Colonic mucosa (tissue), 4 donors: ENCODE results near the gene CACNA1H. TPM values are rescaled to one million over a fixed set of nuclear protein-coding genes. Genes with fewer than 3 reads are reported as not detected.

Experiments
- DNase-seq: peaks from one replicate; pipeline ENCODE4 v3.0.0-alpha.2; 2020
- H3K27ac ChIP-seq: fragments of 200-600 bp; one replicate; pipeline ENCODE4 v1.8.0; 2021
- H3K27me3 ChIP-seq: fragments of 200-600 bp; one replicate; pipeline ENCODE4 v1.8.0; 2021
- H3K36me3 ChIP-seq: fragments of 200-600 bp; one replicate; pipeline ENCODE4 v1.8.0; 2021
- H3K4me1 ChIP-seq: fragments of 200-600 bp; one replicate; pipeline ENCODE4 v1.8.0; 2021; ENCODE audit warnings: mild to moderate bottlenecking
- H3K4me3 ChIP-seq: fragments of 200-600 bp; one replicate; pipeline ENCODE4 v1.8.0; 2021
- H3K9ac ChIP-seq, 2 donors: one replicate each; pipeline ENCODE4 v1.7.0; 2013; ENCODE audit warnings: control low read depth in 2 of 2, low read depth in 2 of 2, low read length in 2 of 2
- H3K9me3 ChIP-seq: fragments of 200-600 bp; one replicate; pipeline ENCODE4 v1.8.0; 2021
- CTCF ChIP-seq: fragments of 200-600 bp; IDR thresholded peaks from one replicate; pipeline ENCODE4 v1.8.0; 2022; ENCODE audit warnings: antibody characterized with exemption, mild to moderate bottlenecking
- intact Hi-C: fragments of 100-400 bp; cut with DNase I; formaldehyde crosslinking; loops from one replicate; pipeline ENCODE4 v1.14.1; 2022
- total RNA-seq, 2 donors: library from RNA; stranded (reverse); fragmentation: NEBNext Ultra II Directional in 1 of 2; extraction: Animal tissue kit (Norgen Biotek cat#: 25700) in 1 of 2; gene quantifications; one replicate each; pipeline ENCODE4 v1.2.1, GENCODE V29; 2021
- donor health status: healthy.
- donor health status: DM: no; HTN: no; CAD: no.
- donor health status: DM: no; HTN: no; CAD: no.

Gene CACNA1H
- 10 to 100 TPM in 1 of 2 donors, 1 to 10 TPM in 1; 2.1 to 14.6 TPM for total RNA-seq

GRCh38 chr16:1152651-1153259, at the start of gene CACNA1H:
Gene CACNA1H (plus strand): TSS chr16:1153106. CDS start chr16:1153738, 632 bp downstream.
- no peaks in the 10 kb centered on the region for H3K9me3 ChIP-seq
- intact Hi-C loops = no loop called here
- no peaks in the 10 kb centered on the region for H3K36me3 ChIP-seq
- TF ChIP-seq CTCF = no peak
- peak within 1 kb of the TSS in 1 of 2 donors; percentile 24 for H3K9ac ChIP-seq
- H3K4me3 ChIP-seq = peak within 1 kb of the TSS; percentile 19
- peaks cover 38% of the 10 kb centered on the region for H3K27me3 ChIP-seq
- H3K27ac ChIP-seq = peak within 1 kb of the TSS; percentile 67
- no peak for DNase-seq
- H3K4me1 ChIP-seq = no peaks in the 10 kb centered on the region

- intact Hi-C loops = no loop called here
- Histone ChIP-seq H3K9me3 (no peaks in the 10 kb centered on the region), H3K36me3 (no peaks in the 10 kb centered on the region), H3K27ac (no peak overlapping the region), H3K27me3 (peaks cover 31% of the 10 kb centered on the region), H3K9ac (no peak overlapping the region), H3K4me1 (peaks cover 4% of the 10 kb centered on the region), H3K4me3 (no peak overlapping the region)
- no peak for DNase-seq
- no peak for TF ChIP-seq CTCF
Measured at GRCh38 chr16:1103636-1103980, 49.3 kb upstream of the CACNA1H start.

- TF ChIP-seq CTCF = peak; percentile 67
- Histone ChIP-seq H3K27me3 (peaks cover 41% of the 10 kb centered on the region), H3K27ac (no peak overlapping the region), H3K9me3 (no peaks in the 10 kb centered on the region), H3K4me1 (no peaks in the 10 kb centered on the region), H3K4me3 (no peak overlapping the region), H3K9ac (no peak overlapping the region), H3K36me3 (no peaks in the 10 kb centered on the region)
- intact Hi-C loops = no loop called here
- DNase-seq = peak; percentile 58
Measured at GRCh38 chr16:1105888-1106620, 46.9 kb upstream of the CACNA1H start.

GRCh38 chr16:1106659-1107058, 46.2 kb upstream of the CACNA1H start:
- no peak for TF ChIP-seq CTCF
- H3K27ac ChIP-seq = no peak overlapping the region
- no peaks in the 10 kb centered on the region for H3K4me1 ChIP-seq
- no peaks in the 10 kb centered on the region for H3K9me3 ChIP-seq
- H3K9ac ChIP-seq = no peak overlapping the region
- peaks cover 41% of the 10 kb centered on the region for H3K27me3 ChIP-seq
- intact Hi-C loops = no loop called here
- no peak overlapping the region for H3K4me3 ChIP-seq
- no peaks in the 10 kb centered on the region for H3K36me3 ChIP-seq
- DNase-seq = no peak

- DNase-seq = no peak
- peaks cover 41% of the 10 kb centered on the region for H3K27me3 ChIP-seq
- H3K9ac ChIP-seq = no peak overlapping the region
- no peak overlapping the region for H3K4me3 ChIP-seq
- intact Hi-C loops = no loop called here
- no peak for TF ChIP-seq CTCF
- no peaks in the 10 kb centered on the region for H3K36me3 ChIP-seq
- no peak overlapping the region for H3K27ac ChIP-seq
- no peaks in the 10 kb centered on the region for H3K9me3 ChIP-seq
- H3K4me1 ChIP-seq = no peaks in the 10 kb centered on the region
Measured at GRCh38 chr16:1107141-1107540, 45.8 kb upstream of the CACNA1H start.
